HFF-Myc (cell line): ENCODE results near the gene CUX1.

Experiments
- DNase-seq: peaks from one replicate; pipeline ENCODE4 v3.0.0-alpha.2; 2011; ENCODE audit warnings: low read depth; ENCODE audit errors: extremely low read depth
- H3K4me3 ChIP-seq: replicated peaks from 2 replicates; pipeline ENCODE4 v1.5.1; 2011; ENCODE audit warnings: low read depth, mild to moderate bottlenecking, control low read depth, low read length
- CTCF ChIP-seq: IDR thresholded peaks from 2 replicates; pipeline ENCODE4 v1.5.1; 2012; ENCODE audit warnings: mild to moderate bottlenecking, low read depth, low read length, control low read depth; ENCODE audit errors: missing control alignments

CUX1 gene

GRCh38 chr7:102096706-102097427 lies 279.4 kb downstream of the CUX1 start:
- H3K4me3 ChIP-seq: no peak overlapping the region
- DNase-seq: no peak
- no peak for TF ChIP-seq CTCF

GRCh38 chr7:102097601-102098161 lies 280.3 kb downstream of the CUX1 start:
- no peak for DNase-seq
- H3K4me3 ChIP-seq: no peak overlapping the region
- TF ChIP-seq CTCF: no peak

GRCh38 chr7:102098986-102099385 lies 281.6 kb downstream of the CUX1 start:
- TF ChIP-seq CTCF: no peak
- H3K4me3 ChIP-seq: no peak overlapping the region
- DNase-seq: no peak

GRCh38 chr7:102099474-102099873 lies 282.0 kb downstream of the CUX1 start:
- H3K4me3 ChIP-seq: no peak overlapping the region
- DNase-seq: no peak
- TF ChIP-seq CTCF: no peak

- no peak overlapping the region for H3K4me3 ChIP-seq
These were observed 283.7 kb downstream of the CUX1 start for GRCh38 chr7:102101111-102101551.

GRCh38 chr7:102101926-102102325 lies 284.5 kb downstream of the CUX1 start:
- H3K4me3 ChIP-seq: no peak overlapping the region
- no peak for DNase-seq
- no peak for TF ChIP-seq CTCF

More at GRCh38 chr7:102101111-102101551, 283.7 kb downstream of the CUX1 start:
- no peak for TF ChIP-seq CTCF
- DNase-seq: no peak
